ACHN (cell line): ENCODE results near the gene USP40.

Source experiments
- DNase-seq: peaks from one replicate; pipeline ENCODE4 v3.0.0-alpha.2; 2015
- in situ Hi-C: cut with HindIII; loops from 2 replicates; pipeline ENCODE4 v1.10.0; 2017; ENCODE audit warnings: low sequenced_read_pairs, low pct_ligation_motif_present, low pct_unique_long_range_greater_than_20kb

Gene USP40

GRCh38 chr2:233450864-233451575 lies 115.6 kb downstream of the USP40 start:
- in situ Hi-C loops, result no loop called here
- no peak for DNase-seq

- in situ Hi-C loops, result no loop called here
- no peak for DNase-seq
Observed at GRCh38 chr2:233449921-233450863, 116.4 kb downstream of the USP40 start.

GRCh38 chr2:233449081-233449901 lies 117.3 kb downstream of the USP40 start:
- DNase-seq, result peak; percentile 34

GRCh38 chr2:233448575-233448974 lies 118.0 kb downstream of the USP40 start:
- in situ Hi-C loops, result no loop called here

More at GRCh38 chr2:233449081-233449901, 117.3 kb downstream of the USP40 start:
- in situ Hi-C loops, result no loop called here

GRCh38 chr2:233448220-233448559 lies 118.4 kb downstream of the USP40 start:
- DNase-seq, result peak; percentile 36
- in situ Hi-C loops, result no loop called here

More at GRCh38 chr2:233448575-233448974, 118.0 kb downstream of the USP40 start:
- peak; percentile 41 for DNase-seq

DNA sequence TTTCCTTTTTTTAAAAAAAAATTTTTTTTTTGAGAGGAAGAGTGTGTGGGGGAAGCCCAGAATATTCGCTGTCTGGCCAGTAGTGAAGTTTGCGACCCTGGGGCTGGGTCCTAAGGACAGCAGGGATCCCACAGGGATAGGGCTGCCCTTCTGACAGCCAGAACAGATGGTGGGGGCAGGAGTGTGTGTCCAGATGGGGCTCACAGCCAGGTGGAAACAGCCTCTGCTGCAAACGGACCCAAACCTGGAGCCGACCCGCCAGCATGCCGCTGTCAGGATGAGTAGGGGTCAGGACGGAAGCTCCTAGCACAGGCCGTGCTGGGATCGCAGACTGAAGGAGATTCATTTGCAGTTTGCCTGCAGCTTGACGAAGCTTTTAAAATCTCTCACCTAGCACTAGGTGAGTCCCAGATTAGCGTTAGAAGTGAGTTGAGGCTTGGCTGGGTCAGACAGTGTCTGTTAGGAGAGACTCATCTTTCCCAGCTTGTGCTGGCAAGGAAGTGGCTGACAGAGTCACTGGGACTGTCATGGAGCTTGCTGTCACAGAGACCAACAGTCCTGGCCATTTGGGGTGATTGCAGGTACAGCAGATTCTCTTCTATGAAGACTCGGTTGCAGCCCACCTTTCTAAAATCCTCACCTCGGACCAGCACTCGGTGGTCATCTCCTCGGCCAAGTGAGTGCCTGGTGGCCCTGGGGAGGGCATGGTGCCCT lies 118.9 kb downstream of the USP40 start:
- in situ Hi-C loops, result no loop called here

GRCh38 chr2:233446606-233447305 lies 119.8 kb downstream of the USP40 start:
- in situ Hi-C loops, result no loop called here
- DNase-seq, result no peak

More for the DNA sequence above, 118.9 kb downstream of the USP40 start:
- no peak for DNase-seq

GRCh38 chr2:233446121-233446520 lies 120.5 kb downstream of the USP40 start:
- no peak for DNase-seq
- in situ Hi-C loops, result no loop called here

DNA sequence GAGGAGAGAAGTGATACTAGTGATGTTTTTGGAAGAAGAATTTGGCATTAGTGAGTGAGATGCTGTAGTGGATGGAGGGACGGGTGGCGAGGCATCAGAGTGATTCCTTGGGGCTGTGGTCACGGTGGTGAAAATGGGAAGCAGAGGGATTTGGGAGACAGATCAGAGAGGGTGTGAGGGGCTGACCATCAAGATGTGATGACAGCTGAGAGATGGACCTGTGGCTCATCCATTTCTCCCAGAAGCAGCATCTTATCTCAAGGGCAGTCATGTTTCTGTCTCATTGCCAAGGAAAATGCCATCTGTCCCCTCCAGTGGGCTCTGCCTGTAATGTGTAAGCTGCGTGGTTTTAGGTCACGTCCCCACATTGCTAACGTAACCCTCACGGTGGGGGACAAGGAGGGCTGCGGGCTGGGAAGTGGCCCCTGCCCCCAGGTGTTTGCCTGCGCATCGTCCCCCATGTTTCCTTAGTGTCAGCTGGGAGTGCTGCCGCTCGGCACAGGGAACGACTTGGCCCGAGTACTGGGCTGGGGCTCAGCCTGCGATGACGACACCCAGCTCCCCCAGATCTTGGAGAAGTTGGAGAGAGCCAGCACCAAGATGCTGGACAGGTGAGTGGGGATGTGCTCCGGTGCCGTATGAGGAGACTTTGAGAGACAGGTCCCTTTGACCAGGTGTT lies 121.3 kb downstream of the USP40 start:
- in situ Hi-C loops, result no loop called here
- DNase-seq, result no peak

GRCh38 chr2:233444501-233444900 lies 122.1 kb downstream of the USP40 start:
- DNase-seq, result no peak
- in situ Hi-C loops, result no loop called here

- in situ Hi-C loops, result no loop called here
- peak; percentile 81 for DNase-seq
Observed at GRCh38 chr2:233443511-233444183, 122.9 kb downstream of the USP40 start.

DNA sequence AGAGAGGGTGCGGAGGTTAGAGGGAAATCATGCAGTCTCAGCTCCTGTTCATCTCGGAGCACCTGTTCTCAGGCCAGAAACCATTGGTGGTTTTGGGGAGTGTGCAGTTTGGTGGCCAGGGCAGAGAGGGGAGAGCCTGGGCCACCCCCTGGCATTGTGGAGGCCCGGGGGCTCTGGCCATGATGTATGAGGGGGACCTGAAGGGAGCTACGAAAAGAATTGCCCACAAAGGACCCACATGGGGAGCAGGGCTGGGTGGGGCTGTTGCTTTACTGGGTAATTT lies 124.6 kb downstream of the USP40 start:
- in situ Hi-C loops, result no loop called here
- DNase-seq, result no peak

DNA sequence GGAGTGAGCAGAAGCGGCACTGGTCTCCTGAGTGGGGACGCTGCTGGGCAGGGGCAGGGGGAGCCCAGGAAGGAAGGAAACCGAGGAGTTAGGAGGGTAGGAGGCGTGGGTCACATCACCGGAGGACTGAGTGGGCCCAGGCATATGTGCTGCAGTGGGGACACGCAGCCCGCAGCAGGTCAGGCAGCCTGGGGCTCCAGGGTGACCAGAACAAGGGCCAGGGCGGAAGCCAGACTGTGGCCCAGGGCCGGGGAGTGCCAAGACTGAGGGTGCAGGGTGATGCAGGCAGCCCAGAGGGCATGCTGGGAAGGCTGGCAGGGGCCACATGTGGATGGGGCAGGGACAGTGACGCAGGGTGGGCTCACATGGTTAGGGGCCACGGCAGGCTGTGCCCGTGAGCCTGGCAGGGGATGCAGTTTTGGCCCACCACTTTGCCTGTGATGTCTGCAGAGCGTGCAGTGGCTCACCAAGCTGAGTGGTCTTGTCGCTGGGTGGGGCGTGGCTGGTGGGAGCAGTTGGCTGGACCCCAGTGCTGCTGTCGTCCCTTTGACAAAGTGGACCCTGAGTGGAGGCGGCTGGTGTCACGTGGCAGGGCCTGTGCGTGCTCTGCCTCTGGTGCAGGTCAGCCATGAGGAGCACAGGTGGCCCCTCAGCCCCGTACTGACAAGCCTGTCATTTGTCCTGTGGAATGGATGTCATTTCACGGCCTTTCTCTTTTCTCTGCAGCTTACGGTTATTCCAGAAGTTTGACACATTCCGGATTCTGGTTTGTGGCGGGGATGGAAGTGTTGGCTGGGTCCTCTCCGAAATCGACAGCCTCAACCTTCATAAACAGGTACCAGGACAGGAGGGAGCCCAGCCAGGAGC lies 125.2 kb downstream of the USP40 start:
- no peak for DNase-seq
- in situ Hi-C loops, result no loop called here

- in situ Hi-C loops, result no loop called here
- no peak for DNase-seq
Observed at GRCh38 chr2:233440714-233441113, 125.9 kb downstream of the USP40 start.

DNA sequence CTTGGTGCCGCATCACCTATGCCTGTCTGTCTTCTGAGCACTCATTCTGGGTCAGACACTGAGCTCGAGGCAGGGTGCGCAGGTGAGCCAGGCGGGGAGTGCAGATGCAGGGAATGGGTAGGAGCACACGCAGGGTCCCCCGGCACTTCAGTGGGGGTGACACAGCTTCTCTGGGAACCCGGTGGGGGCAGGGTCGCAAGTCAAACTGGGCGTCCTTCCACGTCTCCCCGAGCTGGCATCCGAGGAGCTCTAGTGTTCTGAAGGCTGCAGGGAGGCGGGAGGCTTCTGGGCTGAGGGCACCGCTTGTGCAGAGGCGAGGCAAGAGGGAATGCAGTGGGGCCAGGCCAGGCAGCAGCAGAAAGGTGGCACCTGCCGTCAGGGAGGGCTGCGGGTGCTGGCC lies 126.3 kb downstream of the USP40 start:
- in situ Hi-C loops, result no loop called here
- no peak for DNase-seq

- in situ Hi-C loops, result no loop called here
- DNase-seq, result no peak
Observed at GRCh38 chr2:233439191-233439590, 127.4 kb downstream of the USP40 start.
